IMR-90 (cell line): ENCODE measurements around the gene SGCE. TPM values are rescaled to one million over a fixed set of nuclear protein-coding genes. Genes with fewer than 3 reads are reported as not detected.

Experiments
- ATAC-seq: fragments of 200-7000 bp; cut with Tn5 transposase; 2 replicates; pipeline ENCODE4 v1.9.1; 2020; ENCODE audit warnings: low read depth, mild to moderate bottlenecking, moderate library complexity
- BruUV-seq: library from RNA; stranded (reverse); fragments of 400-500 nt; replicated peaks from 2 replicates; lab custom pipeline; 2021; lab: Mats Ljungman, UMichigan
- CTCF ChIA-PET: fragments of 300-600 bp; formaldehyde crosslinking; extraction: SDS; loops from one replicate; lab custom pipeline; 2021; ENCODE audit warnings: antibody characterized with exemption; lab: Yijun Ruan, JAX
- POLR2A ChIA-PET: fragments of 300-600 bp; sonication (Branson Sonifier 250); formaldehyde crosslinking; loops from one replicate; lab custom pipeline; 2022; ENCODE audit warnings: antibody characterized with exemption; ENCODE audit not compliant: unreplicated experiment; lab: Charles Lee
- DNase-seq: peaks from one replicate; pipeline ENCODE4 v3.0.0; 2013
- H2AFZ ChIP-seq: replicated peaks from 2 replicates; pipeline ENCODE3; 2013; ENCODE audit warnings: low read length, mild to moderate bottlenecking; ENCODE audit not compliant: poor library complexity
- H2AK5ac ChIP-seq: 2 replicates; pipeline ENCODE4 v1.6.1; 2013; ENCODE audit warnings: low read depth, low read length, inconsistent platforms
- H2AK9ac ChIP-seq: replicated peaks from 2 replicates; pipeline ENCODE3; 2013; ENCODE audit warnings: mild to moderate bottlenecking, low read depth, low read length, moderate library complexity; ENCODE audit not compliant: poor library complexity
- H2BK120ac ChIP-seq: 2 replicates; pipeline ENCODE4 v1.6.1; 2013; ENCODE audit warnings: low read depth, low read length, inconsistent platforms
- H2BK15ac ChIP-seq: 3 replicates; pipeline ENCODE4 v1.6.1; 2013; ENCODE audit warnings: low read depth, low read length, inconsistent platforms
- H2BK20ac ChIP-seq: 2 replicates; pipeline ENCODE4 v1.6.1; 2013; ENCODE audit warnings: low read depth, mild to moderate bottlenecking, inconsistent platforms, low read length, moderate library complexity
- H2BK5ac ChIP-seq: 2 replicates; pipeline ENCODE4 v1.6.1; 2013; ENCODE audit warnings: mild to moderate bottlenecking, low read depth, low read length, inconsistent platforms; ENCODE audit not compliant: poor library complexity, severe bottlenecking
- H3K14ac ChIP-seq: replicated peaks from 2 replicates; pipeline ENCODE4 v1.6.1; 2013; ENCODE audit warnings: low read depth, low read length, inconsistent platforms
- H3K18ac ChIP-seq: 2 replicates; pipeline ENCODE4 v1.6.1; 2013; ENCODE audit warnings: low read depth, low read length, control low read depth
- H3K23ac ChIP-seq: 2 replicates; pipeline ENCODE4 v1.6.1; 2013; ENCODE audit warnings: low read depth, low read length, inconsistent platforms
- H3K27ac ChIP-seq: 2 replicates; pipeline ENCODE4 v1.5.1; 2013; ENCODE audit warnings: mild to moderate bottlenecking, control low read depth, low read length; ENCODE audit not compliant: insufficient read depth
- H3K27me3 ChIP-seq: 2 replicates; pipeline ENCODE4 v1.6.1; 2013; ENCODE audit warnings: low read length; ENCODE audit not compliant: control insufficient read depth, insufficient read depth
- H3K36me3 ChIP-seq: 2 replicates; pipeline ENCODE4 v1.6.1; 2013; ENCODE audit warnings: low read length, mixed read lengths; ENCODE audit not compliant: control insufficient read depth, insufficient read depth
- H3K4ac ChIP-seq: 2 replicates; pipeline ENCODE4 v1.6.1; 2013; ENCODE audit warnings: low read depth, low read length, inconsistent platforms
- H3K4me1 ChIP-seq: 2 replicates; pipeline ENCODE4 v1.6.1; 2013; ENCODE audit warnings: low read length, mixed read lengths; ENCODE audit not compliant: control insufficient read depth, insufficient read depth
- H3K4me2 ChIP-seq: 2 replicates; pipeline ENCODE4 v1.6.1; 2013; ENCODE audit warnings: low read depth, mild to moderate bottlenecking, control low read depth, low read length, moderate library complexity
- H3K4me3 ChIP-seq: 2 replicates; pipeline ENCODE4 v1.5.1; 2013; ENCODE audit warnings: low read depth, mild to moderate bottlenecking, control low read depth, low read length, moderate library complexity; ENCODE audit not compliant: insufficient read depth
- H3K56ac ChIP-seq: 2 replicates; pipeline ENCODE4 v1.6.1; 2013; ENCODE audit warnings: low read length, inconsistent platforms; ENCODE audit not compliant: insufficient read depth; ENCODE audit errors: extremely low read depth
- H3K79me1 ChIP-seq, 2 experiments: 2 replicates each; pipeline ENCODE4 v1.6.1; 2013; ENCODE audit warnings: low read length in 2 of 2, inconsistent platforms in 1 of 2, low read depth in 1 of 2
- H3K9ac ChIP-seq: 2 replicates; pipeline ENCODE4 v1.6.1; 2013; ENCODE audit warnings: low read depth, low read length, control low read depth
- H3K9me1 ChIP-seq: 2 replicates; pipeline ENCODE4 v1.6.1; 2013; ENCODE audit warnings: low read length, inconsistent platforms; ENCODE audit not compliant: insufficient read depth
- H3K9me3 ChIP-seq: 2 replicates; pipeline ENCODE4 v1.6.1; 2013; ENCODE audit warnings: low read length; ENCODE audit not compliant: control insufficient read depth, insufficient read depth
- H4K20me1 ChIP-seq: 2 replicates; pipeline ENCODE4 v1.6.1; 2013; ENCODE audit warnings: low read length, inconsistent platforms; ENCODE audit not compliant: insufficient read depth
- H4K5ac ChIP-seq: 2 replicates; pipeline ENCODE4 v1.6.1; 2013; ENCODE audit warnings: mild to moderate bottlenecking, low read depth, low read length, control low read depth
- H4K8ac ChIP-seq, 2 experiments: 2 replicates each; pipeline ENCODE4 v1.6.1; 2013; ENCODE audit warnings: low read depth in 2 of 2, low read length in 2 of 2, control low read depth in 1 of 2, inconsistent platforms in 1 of 2
- H4K91ac ChIP-seq: 2 replicates; pipeline ENCODE4 v1.6.1; 2013; ENCODE audit warnings: low read depth, low read length, inconsistent platforms; ENCODE audit not compliant: insufficient read depth
- BHLHE40 ChIP-seq: fragments of 150-350 bp; IDR thresholded peaks from 2 replicates; pipeline ENCODE4 v1.6.1; 2016; ENCODE audit warnings: mild to moderate bottlenecking, low read depth, low read length
- CEBPB ChIP-seq: IDR thresholded peaks from 2 replicates; pipeline ENCODE4 v1.6.1; 2012; ENCODE audit warnings: low read depth, low read length, improper control_type of control experiment
- CHD1 ChIP-seq: IDR thresholded peaks from 2 replicates; pipeline ENCODE4 v1.6.1; 2012; ENCODE audit warnings: low read depth, low read length, improper control_type of control experiment
- FOS ChIP-seq: fragments of 150-350 bp; IDR thresholded peaks from 2 replicates; pipeline ENCODE4 v1.6.1; 2016; ENCODE audit warnings: low read depth, low read length
- MAFK ChIP-seq: IDR thresholded peaks from 2 replicates; pipeline ENCODE4 v1.6.1; 2012; ENCODE audit warnings: low read depth, low read length, improper control_type of control experiment
- MAZ ChIP-seq: IDR thresholded peaks from 2 replicates; pipeline ENCODE4 v1.6.1; 2012; ENCODE audit warnings: low read depth, mild to moderate bottlenecking, low read length, improper control_type of control experiment, moderate library complexity, borderline replicate concordance
- MXI1 ChIP-seq: IDR thresholded peaks from 2 replicates; pipeline ENCODE4 v1.6.1; 2012; ENCODE audit warnings: low read depth, mild to moderate bottlenecking, low read length, moderate library complexity, borderline replicate concordance
- NFE2L2 ChIP-seq: fragments of 150-350 bp; IDR thresholded peaks from 2 replicates; pipeline ENCODE4 v1.6.1; 2016; ENCODE audit warnings: low read depth, mild to moderate bottlenecking, low read length
- POLR2A ChIP-seq: IDR thresholded peaks from 2 replicates; pipeline ENCODE4 v1.6.1; 2012; ENCODE audit warnings: mild to moderate bottlenecking, low read depth, low read length
- RAD21 ChIP-seq: IDR thresholded peaks from 2 replicates; pipeline ENCODE4 v1.6.1; 2012; ENCODE audit warnings: low read length, improper control_type of control experiment
- RCOR1 ChIP-seq: IDR thresholded peaks from 2 replicates; pipeline ENCODE4 v1.6.1; 2012; ENCODE audit warnings: mild to moderate bottlenecking, low read length, improper control_type of control experiment; ENCODE audit not compliant: insufficient replicate concordance
- RFX5 ChIP-seq: IDR thresholded peaks from 2 replicates; pipeline ENCODE4 v1.8.0; 2012; ENCODE audit warnings: low read depth, mild to moderate bottlenecking, low read length, moderate library complexity
- SMC3 ChIP-seq: fragments of 150-350 bp; IDR thresholded peaks from 2 replicates; pipeline ENCODE4 v1.6.1; 2016; ENCODE audit warnings: low read depth, mild to moderate bottlenecking, antibody characterized with exemption, low read length, moderate library complexity
- WGBS, 2 experiments: methylation state at CpG; one replicate each; pipeline versions ENCODE4 v1.1.5 to v1.1.7; 2013; ENCODE audit warnings: missing lambda C conversion rate in 2 of 2; ENCODE audit not compliant: insufficient read length in 1 of 2; ENCODE audit errors: extremely low coverage in 2 of 2; 5-methylcytosine and 5-hydroxymethylcytosine counted together
- dilution Hi-C: fragments of 300-500 bp; cut with HindIII; formaldehyde crosslinking; loops from one replicate; pipeline ENCODE4 v1.14.3; 2018; ENCODE audit warnings: low sequenced_read_pairs; ENCODE audit not compliant: unreplicated experiment
- in situ Hi-C: fragments of 300-500 bp; cut with MboI; formaldehyde crosslinking; loops from 3 replicates; pipeline ENCODE4 v1.14.3; 2019; ENCODE audit warnings: low sequenced_read_pairs, inconsistent platforms, mixed read lengths
- intact Hi-C: fragments of 100-400 bp; cut with micrococcal nuclease; formaldehyde crosslinking; loops from 2 replicates; pipeline ENCODE4 v1.10.0; 2022
- polyA plus RNA-seq, 3 experiments: library from polyadenylated mRNA; depleted of rRNA; stranded (reverse); fragments of >200 nt; gene quantifications; 2 replicates each; pipeline ENCODE4 v1.2.3, GENCODE V29; 2012; ENCODE audit warnings: low replicate concordance in 1 of 3
- total RNA-seq: library from RNA; depleted of rRNA; stranded (reverse); fragments of >200 nt; gene quantifications from 2 replicates; pipeline ENCODE4 v1.2.3, GENCODE V29; 2012
- TF ChIP-seq, protein P1 (sequence below): fragments of 150-350 bp; IDR thresholded peaks from 2 replicates; pipeline ENCODE4 v1.6.1; 2016; ENCODE audit warnings: low read depth, mild to moderate bottlenecking, low read length, moderate library complexity, borderline replicate concordance
- TF ChIP-seq, protein P2 (sequence below): fragments of 150-350 bp; IDR thresholded peaks from 2 replicates; pipeline ENCODE4 v1.6.1; 2017; ENCODE audit warnings: mild to moderate bottlenecking, antibody characterized with exemption, low read length, low read depth

Gene SGCE
- total and polyA plus RNA-seq, 2 of the 4 experiments (the other 2 are of a cell fraction): 39.4 to 40.5 TPM

- no peaks in the 10 kb centered on the region; the same call in 1 of the 2 replicates for H3K9me1 ChIP-seq
- peak overlapping the region; percentile 76; the same call in 1 of the 2 replicates for H3K4ac ChIP-seq
- H3K4me1 ChIP-seq: peaks cover 1% of the 10 kb centered on the region
- peak overlapping the region; percentile 60; the same call in 1 of the 2 replicates for H2AK5ac ChIP-seq
- 0 out of 3 replicates have a peak overlapping the region, but pooled peaks have one; percentile 68 for H2BK15ac ChIP-seq
- no peak overlapping the region for H2AFZ ChIP-seq
- H3K14ac ChIP-seq: peak overlapping the region; percentile 61; the same call in 1 of the 2 replicates
- no TSS peak for BruUV-seq
- no peak overlapping the region for H2AK9ac ChIP-seq
- H2BK120ac ChIP-seq: peak overlapping the region; percentile 91
- H3K4me2 ChIP-seq: peak overlapping the region; percentile 67; the same call in 1 of the 2 replicates
- peak overlapping the region; percentile 64; the same call in 1 of the 2 replicates for H3K27ac ChIP-seq
- no peaks in the 10 kb centered on the region for H4K20me1 ChIP-seq
- H3K79me1 ChIP-seq: no peaks in the 10 kb centered on the region
- no peaks in the 10 kb centered on the region for H3K9me3 ChIP-seq
- H3K23ac ChIP-seq: peak overlapping the region; percentile 81; the same call in 1 of the 2 replicates
- in situ Hi-C loops (no loop called here), dilution Hi-C loops (no loop called here), intact Hi-C loops (loop anchor here (2.0 kb wide), 1 partner anchor 41 kb away; the partner anchor contains the start of gene SGCE)
- peak overlapping the region; percentile 34 for H3K56ac ChIP-seq
- H3K4me3 ChIP-seq: no peak overlapping the region
- H3K9ac ChIP-seq: no peak overlapping the region
- peak overlapping the region; percentile 93 for H2BK20ac ChIP-seq
- ATAC-seq (peak; percentile 84), DNase-seq (peak; percentile 97)
- peak overlapping the region; percentile 24 to 70; a peak in 2 of 4 replicates for H4K8ac ChIP-seq
- H3K18ac ChIP-seq: peak overlapping the region; percentile 84; the same call in 1 of the 2 replicates
- ChIA-PET CTCF (no interaction called here), POLR2A (no interaction called here)
- H3K27me3 ChIP-seq: no peaks in the 10 kb centered on the region; the same call in 1 of the 2 replicates
- H3K36me3 ChIP-seq: no peaks in the 10 kb centered on the region
- H2BK5ac ChIP-seq: peak overlapping the region; percentile 94
- WGBS, 2 experiments: 60% methylated on average over 1 of the region's 1 CpG; no CpG with 5 or more reads in 1 of the 2 experiments
- H4K5ac ChIP-seq: peak overlapping the region; percentile 67; the same call in 1 of the 2 replicates
- H4K91ac ChIP-seq: peak overlapping the region; percentile 43; the same call in 1 of the 2 replicates
- no peak for TF ChIP-seq MAZ
- peak; percentile 95 for TF ChIP-seq FOS
- TF ChIP-seq, protein P1, sequence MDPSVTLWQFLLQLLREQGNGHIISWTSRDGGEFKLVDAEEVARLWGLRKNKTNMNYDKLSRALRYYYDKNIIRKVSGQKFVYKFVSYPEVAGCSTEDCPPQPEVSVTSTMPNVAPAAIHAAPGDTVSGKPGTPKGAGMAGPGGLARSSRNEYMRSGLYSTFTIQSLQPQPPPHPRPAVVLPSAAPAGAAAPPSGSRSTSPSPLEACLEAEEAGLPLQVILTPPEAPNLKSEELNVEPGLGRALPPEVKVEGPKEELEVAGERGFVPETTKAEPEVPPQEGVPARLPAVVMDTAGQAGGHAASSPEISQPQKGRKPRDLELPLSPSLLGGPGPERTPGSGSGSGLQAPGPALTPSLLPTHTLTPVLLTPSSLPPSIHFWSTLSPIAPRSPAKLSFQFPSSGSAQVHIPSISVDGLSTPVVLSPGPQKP: no peak
- no peak for TF ChIP-seq RFX5
- TF ChIP-seq MXI1: no peak
- TF ChIP-seq BHLHE40: peak; percentile 16; the same call in 1 of the 2 replicates
- no peak for TF ChIP-seq POLR2A
- TF ChIP-seq CEBPB: peak; percentile 100
- TF ChIP-seq MAFK: peak; percentile 55
- TF ChIP-seq RAD21: no peak
- TF ChIP-seq RCOR1: peak; percentile 77
- TF ChIP-seq CHD1: no peak
- TF ChIP-seq, protein P2, sequence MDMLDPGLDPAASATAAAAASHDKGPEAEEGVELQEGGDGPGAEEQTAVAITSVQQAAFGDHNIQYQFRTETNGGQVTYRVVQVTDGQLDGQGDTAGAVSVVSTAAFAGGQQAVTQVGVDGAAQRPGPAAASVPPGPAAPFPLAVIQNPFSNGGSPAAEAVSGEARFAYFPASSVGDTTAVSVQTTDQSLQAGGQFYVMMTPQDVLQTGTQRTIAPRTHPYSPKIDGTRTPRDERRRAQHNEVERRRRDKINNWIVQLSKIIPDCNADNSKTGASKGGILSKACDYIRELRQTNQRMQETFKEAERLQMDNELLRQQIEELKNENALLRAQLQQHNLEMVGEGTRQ: no peak
- no peak for TF ChIP-seq SMC3
- TF ChIP-seq NFE2L2: no peak
Observed at GRCh38 chr7:94697035-94697974, 41.4 kb upstream of the SGCE start.
